GM19238 (cell line): ENCODE results near the gene TRIM29.
"Not testable (repeated sequence)": the region's sequence is repeated elsewhere in the genome, so short reads cannot be mapped to it uniquely, and the experiment has no call there.

Experiments
- DNase-seq: peaks from one replicate; pipeline ENCODE4 v3.0.0; 2011; ENCODE audit warnings: low spot score; ENCODE audit not compliant: insufficient read length

Gene TRIM29

DNA sequence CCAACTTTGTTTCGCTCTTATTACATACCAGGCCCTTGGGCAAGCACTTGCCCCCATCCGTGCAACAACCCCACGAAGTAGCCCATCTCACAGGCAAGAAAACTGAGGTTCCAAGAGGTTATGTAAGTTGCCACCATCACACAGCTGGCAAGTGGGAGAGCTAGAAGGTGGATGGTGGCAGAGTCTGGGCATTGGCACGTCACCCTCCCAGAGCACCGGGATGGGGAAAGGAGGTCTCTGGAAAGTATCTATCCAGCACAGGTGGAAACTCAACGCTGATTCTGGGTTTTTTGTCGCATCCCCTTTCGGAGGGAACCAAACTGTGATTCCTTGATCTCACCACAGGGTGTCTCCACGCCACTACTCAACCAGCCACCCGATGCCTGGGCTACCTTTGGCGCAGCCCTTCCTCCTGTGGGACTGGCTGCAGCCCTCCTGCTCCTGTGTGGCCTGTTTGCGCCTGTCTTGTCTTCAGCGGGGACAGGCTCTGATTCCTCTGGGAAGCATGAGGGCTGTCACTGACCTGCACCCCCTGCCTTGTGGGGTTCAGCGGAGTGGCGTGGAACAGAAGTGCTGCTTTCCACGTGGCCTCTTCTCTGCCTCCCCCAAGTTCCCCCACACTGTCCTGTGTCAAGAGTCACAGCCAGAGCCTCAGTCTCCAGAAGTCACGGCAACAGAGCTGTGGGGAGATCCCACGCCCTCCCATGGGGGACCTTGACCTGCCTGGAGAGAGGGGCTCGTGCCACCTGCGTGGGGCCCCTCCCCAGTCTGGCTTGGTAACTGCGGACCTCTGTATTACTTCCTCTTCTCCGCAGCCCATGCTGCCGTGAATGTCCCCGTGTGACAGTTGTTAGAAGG, 34.4 kb upstream of the TRIM29 start:
- peak; percentile 62 for DNase-seq

DNA sequence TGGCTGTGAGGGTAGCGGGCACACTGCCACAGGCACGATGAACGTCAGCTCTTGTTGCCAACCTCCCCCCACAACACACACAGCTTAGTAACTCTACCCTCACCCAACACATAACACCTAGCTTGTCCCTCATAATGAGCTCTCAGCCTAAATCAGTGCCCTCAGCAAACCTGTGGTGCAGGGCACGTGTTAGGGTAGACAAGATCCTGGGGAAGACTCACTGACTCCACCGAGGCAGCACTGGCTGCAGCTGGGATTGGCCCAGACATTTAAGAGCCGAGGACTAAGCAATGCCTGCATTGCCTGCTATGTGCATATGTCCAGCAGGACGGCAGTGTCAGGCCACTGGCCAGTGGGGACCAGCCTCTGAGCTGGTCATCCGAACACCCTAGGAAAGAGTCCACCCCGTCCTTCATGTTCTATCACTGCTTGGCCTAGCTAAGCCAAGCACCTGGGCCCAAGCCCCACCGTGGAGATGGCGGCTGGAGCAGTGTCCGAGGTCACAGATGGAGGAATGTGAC, 32.9 kb upstream of the TRIM29 start:
- no peak for DNase-seq

DNA sequence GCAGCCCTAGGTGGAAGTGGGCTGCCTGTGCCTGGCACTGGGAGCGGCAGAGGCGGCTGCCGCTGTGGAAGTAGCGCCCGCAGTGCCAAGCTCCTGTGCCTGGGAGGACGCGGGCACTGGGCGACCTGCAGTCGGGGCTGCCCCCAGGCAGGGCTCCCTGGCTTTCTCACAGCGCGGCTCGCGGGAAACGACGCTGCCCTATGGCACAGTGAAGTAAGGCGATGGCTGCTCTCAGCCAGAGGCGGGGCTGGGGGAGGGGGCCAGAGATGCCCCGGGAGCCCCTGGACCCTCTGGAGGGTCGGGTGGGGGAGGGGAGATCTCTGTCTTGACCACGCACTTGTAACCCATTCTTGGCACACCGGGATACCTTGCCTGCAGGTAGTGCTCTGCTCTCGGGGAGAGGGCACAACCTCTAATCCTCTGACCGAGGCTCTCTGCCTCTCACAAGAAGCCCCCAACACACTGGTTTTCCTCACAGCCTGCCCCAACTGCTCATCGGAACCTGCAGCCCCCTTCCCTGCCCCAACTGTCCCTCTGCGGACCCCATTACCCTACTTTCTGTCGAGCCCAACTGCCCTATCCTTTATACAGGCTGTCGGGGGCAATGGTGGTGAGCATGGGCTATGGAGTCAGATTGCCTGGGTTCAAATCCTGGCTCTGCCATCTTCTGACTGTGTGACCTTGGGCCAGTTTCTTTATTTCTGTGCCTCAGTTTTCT, 32.2 kb upstream of the TRIM29 start:
- DNase-seq = no peak

DNA sequence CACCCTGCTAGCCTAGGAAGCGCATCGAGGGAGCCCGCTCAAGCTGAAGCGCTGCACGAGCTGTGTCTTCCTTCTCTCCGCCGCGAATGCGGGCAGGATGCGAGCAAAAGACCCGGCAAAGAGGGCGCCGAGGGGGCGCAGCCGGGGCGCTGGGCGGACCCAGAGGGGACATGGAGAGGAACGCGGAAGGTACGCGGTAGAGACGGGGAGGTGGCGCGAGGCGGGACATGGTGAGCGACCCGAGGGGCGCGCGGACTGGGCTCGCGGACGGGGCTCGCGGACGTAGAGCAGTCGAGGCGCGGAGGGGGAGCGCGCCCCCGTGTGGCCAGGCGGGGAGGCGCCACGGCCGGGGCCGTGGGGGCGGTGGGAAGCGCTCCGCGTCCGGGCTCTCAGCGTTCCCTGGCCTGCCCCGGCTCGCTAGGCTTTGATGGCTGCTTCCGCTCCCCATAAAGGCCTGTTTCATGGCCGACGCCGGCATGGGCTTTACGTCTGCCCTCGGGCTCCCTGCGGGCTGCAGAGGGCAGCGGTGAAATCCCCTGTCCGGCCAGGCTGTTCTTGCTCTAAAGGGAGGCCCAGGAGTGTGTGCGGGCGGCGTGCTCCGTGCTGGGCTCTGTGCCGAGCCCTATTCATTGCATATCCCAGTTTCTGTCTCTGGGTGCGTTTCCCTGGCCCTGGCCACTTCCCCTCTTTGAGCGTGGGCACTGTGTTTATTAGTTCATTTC, 31.2 kb upstream of the TRIM29 start:
- peak; percentile 45 for DNase-seq

DNA sequence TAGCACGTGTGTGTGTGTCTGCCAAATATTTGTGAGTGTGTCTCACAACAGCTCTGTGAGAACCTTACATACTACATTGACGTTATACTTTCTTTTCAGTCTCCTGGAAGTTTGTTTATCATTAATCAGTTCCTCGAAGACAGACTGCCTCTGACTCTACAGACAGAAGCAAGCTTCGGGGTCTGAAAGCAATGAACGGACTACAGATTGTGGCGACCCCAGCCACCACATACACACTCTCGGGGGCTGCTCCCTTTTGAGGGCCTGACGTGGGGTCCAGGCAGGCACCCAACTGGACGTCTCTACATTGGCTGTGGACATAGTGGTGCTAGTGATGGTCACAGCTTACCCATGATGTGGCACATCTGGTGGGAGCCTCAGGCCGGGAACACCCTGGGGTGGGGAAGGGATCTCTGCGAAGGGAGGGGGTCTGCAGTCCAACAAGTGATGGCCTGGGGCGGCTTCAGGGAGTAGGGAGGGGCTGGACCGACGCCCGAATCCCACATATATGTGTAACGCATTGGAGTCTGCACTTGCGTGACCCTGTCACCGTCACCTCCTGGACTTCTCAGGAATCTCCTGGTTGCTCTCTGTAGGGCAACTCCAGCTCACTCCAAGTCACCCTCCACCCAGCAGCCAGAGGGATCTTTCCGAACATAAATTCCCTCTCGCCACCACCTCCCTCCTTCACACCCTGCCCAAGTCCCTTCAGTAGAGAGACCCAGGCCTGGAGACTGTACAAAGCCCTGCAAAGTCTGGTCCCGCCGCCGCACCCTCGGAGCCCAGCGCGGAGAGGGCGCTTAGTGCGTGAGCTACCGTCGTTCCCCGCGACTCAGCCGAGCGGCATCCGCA, 30.4 kb upstream of the TRIM29 start:
- DNase-seq = no peak

DNA sequence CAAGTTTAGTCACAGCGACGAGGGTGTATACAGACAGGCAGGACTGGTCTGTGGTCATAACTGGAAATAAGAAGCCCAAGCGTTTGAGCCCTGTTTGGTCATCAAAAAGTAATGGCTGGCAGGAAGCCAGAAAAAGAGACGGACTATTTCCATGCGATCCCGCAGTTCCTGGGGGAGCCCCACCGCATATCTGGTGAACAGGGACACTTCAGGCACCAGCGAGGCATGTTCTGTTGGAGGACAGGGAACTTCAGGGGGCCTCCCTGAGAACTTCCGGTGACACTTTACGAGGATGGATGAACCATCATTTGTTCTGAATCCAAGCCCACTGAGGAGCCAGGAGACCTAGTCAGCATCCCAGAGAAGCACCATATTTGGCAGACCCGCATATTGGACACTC, 29.7 kb upstream of the TRIM29 start:
- DNase-seq = no peak

DNA sequence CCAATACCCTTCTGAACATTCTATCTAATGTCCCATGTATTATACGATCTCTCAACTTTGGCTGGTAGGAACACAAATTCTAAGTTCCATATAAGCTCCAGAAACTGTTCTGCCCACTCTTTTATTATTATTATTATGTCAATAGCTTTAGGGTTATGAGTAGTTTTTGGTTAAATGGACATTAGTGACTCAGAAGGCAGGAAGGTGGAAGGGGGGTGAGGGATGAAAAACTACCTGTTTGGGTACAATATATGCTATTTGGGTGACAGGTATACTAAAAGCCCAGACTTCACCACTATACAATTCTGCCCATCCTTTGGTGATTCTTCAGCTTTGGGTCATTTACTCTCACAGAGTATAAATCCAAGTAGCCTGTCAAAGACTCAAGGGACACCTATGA, 22.5 kb upstream of the TRIM29 start:
- no peak for DNase-seq

DNA sequence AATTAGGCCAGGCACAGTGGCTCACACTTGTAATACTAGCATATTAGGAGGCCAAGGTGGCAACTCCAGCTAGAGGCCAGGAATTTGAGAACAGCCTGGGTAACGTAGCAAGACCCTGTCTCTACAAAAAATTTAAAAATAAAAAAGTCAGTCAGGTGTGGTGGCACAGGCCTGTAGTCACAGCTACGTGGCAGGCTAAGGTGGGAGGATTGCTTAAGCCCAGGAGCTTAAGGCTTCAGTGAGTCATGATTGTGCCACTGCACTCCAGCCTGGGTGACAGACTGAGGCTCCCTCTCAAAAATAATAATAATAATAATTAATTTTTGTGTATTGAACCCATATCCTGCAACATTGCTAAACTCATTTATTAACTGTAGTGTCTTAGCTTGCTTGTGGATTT, 15.3 kb upstream of the TRIM29 start:
- no peak for DNase-seq

DNA sequence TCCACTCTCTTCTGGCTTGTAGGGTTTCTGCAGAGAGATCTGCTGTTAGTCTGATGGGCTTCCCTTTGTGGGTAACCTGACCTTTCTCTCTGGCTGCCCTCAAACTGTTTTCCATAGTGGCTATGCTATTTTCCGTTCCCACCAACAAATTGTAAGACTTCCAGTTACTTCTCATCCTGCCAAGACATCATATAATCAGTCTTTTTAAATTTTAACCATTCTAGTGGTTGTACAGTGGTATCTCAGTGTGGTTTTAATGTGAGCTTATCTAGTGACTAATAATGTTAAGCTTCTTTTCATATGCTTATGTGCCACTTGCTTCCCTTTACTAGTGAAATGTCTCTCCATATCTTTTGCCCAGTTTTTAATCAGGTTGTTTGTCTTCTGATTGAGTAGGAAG, 13.6 kb upstream of the TRIM29 start:
- DNase-seq = no peak

DNA sequence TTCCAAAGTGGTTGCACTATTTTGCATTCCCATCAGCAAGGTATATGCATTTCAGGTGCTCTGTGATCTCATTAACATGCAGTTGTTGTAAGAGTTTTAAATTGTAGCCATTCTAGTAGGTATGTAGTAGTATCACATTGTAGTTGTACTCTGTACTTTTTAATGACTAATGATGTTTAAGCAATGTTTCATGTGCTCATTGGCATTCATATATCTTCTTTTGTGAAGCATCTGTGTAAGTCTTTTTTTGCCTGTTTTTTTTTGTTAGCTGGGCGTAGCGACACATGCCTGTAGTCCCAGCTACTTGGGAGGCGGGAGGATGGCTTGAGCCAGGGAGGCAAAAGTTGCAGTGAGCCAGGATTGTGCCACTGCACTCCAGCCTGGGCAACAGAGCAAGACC, 11.3 kb upstream of the TRIM29 start:
- DNase-seq = no peak

DNA sequence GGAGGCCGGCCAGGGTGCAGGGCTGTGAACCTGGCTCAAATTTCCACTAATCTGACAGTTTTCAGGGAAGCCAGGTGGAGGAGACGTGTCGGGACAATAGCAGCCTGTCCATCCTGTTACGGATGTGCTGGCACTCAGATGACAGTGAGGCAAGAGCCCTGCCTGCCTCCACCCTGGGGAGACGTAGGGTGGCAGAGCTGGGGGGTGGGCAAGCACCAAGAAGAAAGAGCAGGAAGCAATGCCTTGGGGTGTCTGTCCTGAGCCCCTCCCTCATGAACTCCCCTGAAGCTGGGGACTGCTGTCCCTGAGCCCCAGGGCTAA, 10.0 kb upstream of the TRIM29 start:
- DNase-seq = no peak

DNA sequence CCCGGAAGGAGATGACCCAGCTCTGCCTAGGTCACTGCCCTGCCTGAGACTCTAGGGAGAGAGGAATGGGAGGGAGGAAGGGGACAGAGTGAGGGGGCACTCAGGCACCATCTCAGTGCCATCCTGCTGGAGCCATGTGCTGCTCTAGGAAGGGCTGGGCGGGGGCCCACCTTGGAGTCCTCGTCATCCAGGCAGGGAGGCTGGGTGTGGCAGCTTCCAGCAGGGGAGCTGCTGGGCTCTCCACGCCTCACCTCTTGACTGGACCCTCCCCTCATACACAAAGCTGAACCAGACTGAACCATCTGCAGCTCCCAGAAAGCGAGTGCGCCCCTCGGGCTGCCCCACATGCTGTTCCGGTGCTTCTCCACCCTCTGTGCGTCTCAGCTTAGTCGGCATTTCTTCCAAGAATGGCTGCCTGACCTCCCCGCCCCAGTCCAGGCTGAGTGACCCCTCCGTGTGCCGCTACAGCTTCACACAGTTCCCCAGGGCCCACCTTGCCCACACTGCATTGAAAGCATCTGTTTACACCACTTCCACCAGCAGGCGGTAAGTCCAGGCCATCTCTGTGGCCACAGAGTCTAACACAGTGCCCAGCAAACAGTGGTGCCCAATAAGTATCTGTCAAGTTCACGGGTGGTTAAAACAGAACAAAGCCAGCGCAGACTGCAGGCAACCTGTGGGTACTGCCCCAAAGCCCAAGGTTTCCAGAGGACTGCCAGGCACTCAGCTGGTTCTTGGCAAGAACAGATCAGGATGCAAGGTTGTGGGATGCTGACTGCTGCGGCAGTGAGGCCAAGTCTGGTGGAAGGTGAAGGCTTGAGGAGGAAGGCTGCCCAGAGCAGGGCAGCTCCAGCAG, 9.4 kb upstream of the TRIM29 start:
- no peak for DNase-seq

DNA sequence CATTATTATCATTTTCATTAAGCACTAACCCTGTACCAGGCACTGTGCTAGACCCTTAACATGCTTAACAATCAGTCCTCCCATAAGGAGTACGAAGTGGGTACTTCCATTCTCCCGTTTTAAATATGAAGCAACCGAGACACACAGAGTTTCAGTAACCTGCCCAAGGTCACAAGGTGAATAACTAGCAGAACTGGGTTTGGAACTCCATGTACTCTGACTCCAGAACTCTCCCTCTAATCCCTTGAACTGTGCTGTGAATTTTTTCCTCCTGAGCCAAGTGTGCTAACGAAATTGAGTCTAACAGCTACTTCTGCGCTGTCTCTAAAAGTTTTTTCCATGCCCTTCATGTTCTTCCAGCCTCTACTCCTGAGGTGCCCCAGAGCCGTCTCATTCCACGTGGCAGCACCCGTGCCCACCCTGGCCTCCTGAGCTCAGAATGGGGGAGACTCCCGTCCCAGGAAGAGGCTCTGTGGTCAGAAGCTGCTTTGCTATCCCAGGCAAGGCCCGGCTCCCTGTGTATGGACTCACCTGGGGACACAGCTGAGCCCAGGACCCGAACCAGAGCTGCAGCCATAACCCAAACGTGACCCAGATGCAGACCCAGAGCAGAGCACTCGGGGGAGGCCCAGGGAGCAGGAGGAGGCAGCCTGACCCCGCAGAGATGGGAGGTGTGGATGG, 8.6 kb upstream of the TRIM29 start:
- no peak for DNase-seq

DNA sequence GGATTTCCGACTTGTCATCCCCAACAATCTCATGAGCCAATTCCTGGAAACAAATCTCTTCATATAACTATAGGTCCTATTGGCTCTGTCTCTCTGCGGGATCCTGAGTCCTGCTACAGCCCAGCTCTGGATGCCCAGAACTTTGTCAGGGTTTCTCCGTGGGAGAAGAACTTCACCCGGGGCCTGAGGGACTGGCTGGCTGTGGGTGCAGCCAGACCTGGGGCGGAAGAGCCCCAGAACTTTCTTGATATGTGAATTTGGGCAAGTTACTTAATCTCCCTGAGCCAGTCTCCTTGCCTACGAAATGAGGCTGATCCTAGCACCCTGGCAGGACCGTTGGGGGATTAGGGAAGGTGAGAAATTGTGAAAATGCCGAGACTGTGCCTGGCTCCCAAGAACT, 6.6 kb upstream of the TRIM29 start:
- DNase-seq = no peak

DNA sequence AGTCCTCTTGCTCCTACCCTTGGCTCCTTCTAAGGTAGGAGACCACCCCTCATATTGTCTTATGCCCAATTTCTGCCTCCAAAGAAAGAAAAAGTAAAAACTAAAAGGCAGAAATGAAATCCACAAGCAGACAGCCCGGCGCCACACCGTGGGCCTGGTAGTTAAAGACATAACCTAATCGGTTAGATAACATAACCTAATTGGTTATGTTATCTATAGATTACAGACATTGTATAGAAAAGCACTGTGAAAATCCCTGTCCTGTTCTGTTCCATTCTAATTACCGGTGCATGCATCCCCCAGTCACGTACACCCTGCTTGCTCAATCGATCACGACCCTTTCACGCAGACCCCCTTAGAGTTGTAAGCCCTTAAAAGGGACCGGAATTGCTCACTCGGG, 5.6 kb upstream of the TRIM29 start:
- DNase-seq = not testable (repeated sequence)

DNA sequence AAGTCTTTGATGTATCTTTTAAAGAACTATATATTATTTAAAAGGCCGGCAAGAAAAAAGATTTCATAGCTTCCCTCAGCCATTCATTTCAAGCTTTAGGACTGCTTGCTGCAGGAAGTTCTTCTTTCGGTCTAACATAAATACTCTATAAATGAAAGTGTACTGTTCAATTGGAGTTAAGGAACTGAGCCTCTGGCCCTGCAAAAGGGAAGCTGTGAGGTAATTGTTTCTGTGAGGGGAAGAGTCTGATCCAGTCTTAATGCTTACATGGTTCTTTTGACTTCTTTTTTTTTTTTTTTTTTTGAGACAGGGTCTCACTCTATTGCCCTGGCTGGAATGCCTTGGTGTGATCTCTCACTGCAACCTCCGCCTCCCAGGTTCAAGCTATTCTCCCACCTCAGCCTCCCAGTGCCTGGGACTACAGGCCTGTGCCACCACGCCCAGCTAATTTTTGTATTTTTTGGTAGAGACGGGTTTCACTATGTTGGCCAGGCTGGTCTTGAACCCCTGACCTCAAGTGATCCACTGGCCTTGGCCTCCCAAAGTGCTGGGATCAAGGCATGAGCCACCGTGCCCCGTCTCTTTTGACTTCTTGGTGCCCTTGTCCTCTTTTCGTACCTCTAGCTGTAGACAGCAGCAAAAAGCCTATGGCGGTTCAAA, 4.7 kb upstream of the TRIM29 start:
- DNase-seq = no peak

DNA sequence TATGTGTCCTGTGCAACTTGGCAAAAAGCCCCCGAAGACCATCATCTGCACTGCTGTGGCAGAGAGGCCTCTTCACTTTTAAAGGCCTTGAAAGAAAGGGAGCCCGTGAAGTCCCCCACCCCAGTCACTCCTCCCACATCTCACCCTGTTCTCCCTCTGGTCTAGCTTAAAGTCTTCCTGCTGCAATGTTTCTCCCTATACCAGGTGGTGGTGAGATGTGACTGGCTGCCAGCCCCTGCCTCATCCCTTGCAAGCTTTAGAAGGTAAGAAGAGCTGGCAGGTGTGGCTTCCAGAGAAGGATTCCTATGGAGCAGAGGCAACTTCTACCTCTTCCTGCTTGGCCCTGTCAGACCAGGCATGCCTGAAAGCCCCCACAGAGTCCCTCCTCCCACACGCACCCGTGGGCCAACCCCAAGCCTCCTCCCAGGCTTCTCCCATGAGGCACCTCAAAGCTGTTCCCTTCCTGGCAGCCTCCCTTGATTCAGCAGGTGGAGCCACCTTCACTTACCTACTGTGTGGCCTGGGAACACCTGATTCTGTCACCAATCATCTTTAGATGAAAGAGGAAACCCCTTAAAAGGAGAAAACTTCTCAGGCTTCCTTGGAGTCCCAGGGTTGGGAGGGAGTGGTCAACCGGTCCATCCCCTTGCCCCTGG, 4.0 kb upstream of the TRIM29 start:
- DNase-seq = no peak

DNA sequence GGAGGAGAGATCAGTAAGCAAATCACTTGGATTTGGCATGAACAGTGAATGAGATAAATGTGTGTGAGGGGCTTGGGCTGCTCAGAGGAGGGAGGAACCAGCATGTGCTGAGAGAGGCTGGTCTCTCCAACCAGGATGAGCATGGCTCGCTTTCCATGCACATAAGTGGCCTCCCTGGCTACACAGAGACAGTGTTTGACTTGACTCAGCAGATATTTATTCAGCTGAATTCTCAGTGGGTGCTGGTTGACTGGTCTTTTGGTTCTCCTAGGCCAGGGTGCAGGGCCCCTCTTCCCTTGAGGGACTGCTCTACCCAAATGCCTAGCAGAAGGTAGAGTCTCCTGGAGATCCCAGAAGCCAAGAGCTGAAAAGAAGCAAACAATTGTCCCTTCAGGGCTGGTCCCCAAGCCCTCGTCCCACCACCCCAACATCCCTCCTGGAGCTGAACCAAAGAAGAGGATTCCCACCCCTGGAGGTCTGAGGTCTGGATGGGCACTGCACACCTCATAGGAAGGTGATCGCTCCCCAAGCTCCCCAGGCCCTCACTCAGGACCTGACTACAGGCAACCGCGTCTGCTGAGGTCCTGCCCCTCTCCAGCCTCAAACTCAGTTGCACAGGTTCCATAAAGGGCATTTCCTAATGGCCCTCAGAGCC, 3.3 kb upstream of the TRIM29 start:
- no peak for DNase-seq
